H1 (cell line): ENCODE data around the gene MYL6. TPM values are rescaled to one million over a fixed set of nuclear protein-coding genes. Genes with fewer than 3 reads are reported as not detected.

Experiments
- ATF2 ChIP-seq: IDR thresholded peaks from 2 replicates; pipeline ENCODE4 v1.6.1; 2012; ENCODE audit warnings: low read length, inconsistent platforms
- GTF2F1 ChIP-seq: IDR thresholded peaks from 2 replicates; pipeline ENCODE4 v1.6.1; 2012; ENCODE audit warnings: low read depth, low read length, improper control_type of control experiment, borderline replicate concordance
- SAP30 ChIP-seq: fragments of 300-600 bp; sonication (generic); IDR thresholded peaks from 2 replicates; pipeline ENCODE4 v1.7.1; 2012; ENCODE audit warnings: low read length, moderate library complexity, mild to moderate bottlenecking, inconsistent platforms; ENCODE audit not compliant: insufficient read depth, insufficient replicate concordance
- SP1 ChIP-seq: IDR thresholded peaks from 2 replicates; pipeline ENCODE4 v1.6.1; 2011; ENCODE audit warnings: low read depth, low read length
- TAF1 ChIP-seq: IDR thresholded peaks from 2 replicates; pipeline ENCODE4 v1.6.1; 2011; ENCODE audit warnings: mild to moderate bottlenecking, low read depth, low read length
- ZNF274 ChIP-seq: IDR thresholded peaks from 2 replicates; pipeline ENCODE4 v1.7.0; 2012; ENCODE audit warnings: low read length, borderline replicate concordance; ENCODE audit errors: extremely low read depth
- polyA plus RNA-seq, 7 experiments: library from polyadenylated mRNA; depleted of rRNA in 3 of 7; stranded (reverse) in 5 of 7; unstranded in 2 of 7; fragments of >200 nt in 5 of 7; fragments of 200-250 nt in 2 of 7; gene quantifications; 1 replicate in 5 of 7; 2 replicates in 1 of 7; 4 replicates in 1 of 7; pipeline versions ENCODE4 v1.2.1 to v1.2.3, GENCODE V29; 2011 to 2013; ENCODE audit warnings: missing spikeins in 2 of 7, mixed read lengths in 2 of 7
- total RNA-seq: library from RNA; stranded (reverse); fragmentation: NEBNext Ultra II Directional; extraction: Animal tissue kit (Norgen Biotek cat#: 25700); gene quantifications from 2 replicates; pipeline ENCODE4 v1.2.1, GENCODE V29; 2021
- TF ChIP-seq, protein P1 (sequence below), 3 experiments: IDR thresholded peaks; 1 replicate in 2 of 3; 2 replicates in 1 of 3; pipeline versions ENCODE4 v1.5.1 to v1.6.1; 2011; ENCODE audit warnings: low read length in 3 of 3, mild to moderate bottlenecking in 3 of 3, inconsistent platforms in 2 of 3, low read depth in 1 of 3, moderate library complexity in 1 of 3; ENCODE audit not compliant: insufficient read depth in 1 of 3; ENCODE audit errors: control extremely low read depth in 1 of 3

Gene MYL6
- total and polyA plus RNA-seq, 2 of the 8 experiments (the other 6 are each of a cell fraction or from before 2014, with no cell fraction given), result 1,130 to 2,279 TPM

DNA sequence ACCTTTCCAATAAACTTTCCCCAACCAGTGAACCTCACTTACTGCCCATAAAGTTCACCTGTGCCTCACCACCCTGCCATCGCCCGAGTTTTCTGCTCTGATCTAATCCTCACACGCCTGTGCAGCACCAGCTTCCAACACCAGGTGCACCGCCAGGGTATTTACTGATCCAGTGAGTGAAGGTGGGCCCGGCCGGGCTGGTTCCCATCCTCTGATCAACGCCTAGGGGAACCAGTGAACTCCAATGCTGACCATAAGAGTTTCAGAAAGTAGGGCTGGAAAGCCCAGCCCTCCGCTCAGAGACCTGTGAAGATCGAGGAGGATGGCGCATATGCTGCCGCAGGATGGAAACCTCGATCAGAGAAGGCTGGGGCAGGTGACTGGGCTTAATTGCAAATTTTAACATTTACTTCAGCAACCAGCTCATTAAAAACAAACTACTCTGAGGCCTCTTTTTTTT lies 6.5 kb upstream of the MYL6 start (continued):
- TF ChIP-seq TAF1, result 0 out of 2 replicates have a peak, but pooled peaks have one; percentile 52
- peak; percentile 35 for TF ChIP-seq SAP30
- TF ChIP-seq, protein P1, sequence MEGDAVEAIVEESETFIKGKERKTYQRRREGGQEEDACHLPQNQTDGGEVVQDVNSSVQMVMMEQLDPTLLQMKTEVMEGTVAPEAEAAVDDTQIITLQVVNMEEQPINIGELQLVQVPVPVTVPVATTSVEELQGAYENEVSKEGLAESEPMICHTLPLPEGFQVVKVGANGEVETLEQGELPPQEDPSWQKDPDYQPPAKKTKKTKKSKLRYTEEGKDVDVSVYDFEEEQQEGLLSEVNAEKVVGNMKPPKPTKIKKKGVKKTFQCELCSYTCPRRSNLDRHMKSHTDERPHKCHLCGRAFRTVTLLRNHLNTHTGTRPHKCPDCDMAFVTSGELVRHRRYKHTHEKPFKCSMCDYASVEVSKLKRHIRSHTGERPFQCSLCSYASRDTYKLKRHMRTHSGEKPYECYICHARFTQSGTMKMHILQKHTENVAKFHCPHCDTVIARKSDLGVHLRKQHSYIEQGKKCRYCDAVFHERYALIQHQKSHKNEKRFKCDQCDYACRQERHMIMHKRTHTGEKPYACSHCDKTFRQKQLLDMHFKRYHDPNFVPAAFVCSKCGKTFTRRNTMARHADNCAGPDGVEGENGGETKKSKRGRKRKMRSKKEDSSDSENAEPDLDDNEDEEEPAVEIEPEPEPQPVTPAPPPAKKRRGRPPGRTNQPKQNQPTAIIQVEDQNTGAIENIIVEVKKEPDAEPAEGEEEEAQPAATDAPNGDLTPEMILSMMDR (IDR thresholded peaks at IDR 0.05; ENCODE audit: control extremely low read depth in 1 of 3, insufficient read depth in 1 of 3, low read depth in 1 of 3, low read length in 3 of 3), result peak; percentile 37 to 77 (median 56)
- no peak; the same call in 1 of the 2 replicates for TF ChIP-seq GTF2F1
- 0 out of 2 replicates have a peak, but pooled peaks have one; percentile 7 for TF ChIP-seq SP1
- TF ChIP-seq ZNF274, result no peak
- TF ChIP-seq ATF2, result no peak
